ENCODE results near the gene RNH1.

RNH1 gene

GRCh38 chr11:452203-452744 lies 54.8 kb downstream of the RNH1 start:
- no peaks in the 10 kb centered on the region for H3K27me3 ChIP-seq
- intact Hi-C loops (cut with DNase I; ENCODE audit: low total_unique reads): loop anchor here (5.0 kb wide), 1 partner anchor 50 kb away; no protein-coding TSS in a partner anchor
- DNase-seq: no peak
- peaks cover 0 to 37% (median 29%) of the 10 kb centered on the region in 4 donors for H3K4me1 ChIP-seq
- TF ChIP-seq CTCF (IDR thresholded peaks at IDR 0.05): no peak
- no peak overlapping the region for H3K4me3 ChIP-seq
- no peak overlapping the region for H3K27ac ChIP-seq
- peaks cover 0 to 32% (median 12%) of the 10 kb centered on the region in 3 donors for H3K36me3 ChIP-seq
- no peaks in the 10 kb centered on the region for H3K9me3 ChIP-seq

GRCh38 chr11:451738-452137 lies 55.3 kb downstream of the RNH1 start:
- no peak for DNase-seq
- H3K4me1 ChIP-seq: peaks cover 0 to 37% (median 29%) of the 10 kb centered on the region in 4 donors
- peaks cover 0 to 32% (median 12%) of the 10 kb centered on the region in 3 donors for H3K36me3 ChIP-seq
- no peaks in the 10 kb centered on the region for H3K9me3 ChIP-seq
- H3K27me3 ChIP-seq: no peaks in the 10 kb centered on the region
- intact Hi-C loops (cut with DNase I; ENCODE audit: low total_unique reads): loop anchor here (5.0 kb wide), 1 partner anchor 51 kb away; no protein-coding TSS in a partner anchor
- H3K4me3 ChIP-seq: peak overlapping the region; percentile 79 to 91
- H3K27ac ChIP-seq: peak overlapping the region; percentile 83 to 84
- no peak for TF ChIP-seq CTCF (IDR thresholded peaks at IDR 0.05)

- peaks cover 0 to 37% (median 29%) of the 10 kb centered on the region in 4 donors for H3K4me1 ChIP-seq
- H3K27me3 ChIP-seq: peaks cover 0 to 3% of the 10 kb centered on the region in 2 donors
- peak in 1 of 2 donors; percentile 74 for DNase-seq
- no peak for TF ChIP-seq CTCF (IDR thresholded peaks at IDR 0.05)
- H3K27ac ChIP-seq: peak overlapping the region; percentile 83 to 84
- peak overlapping the region; percentile 79 to 91 for H3K4me3 ChIP-seq
- intact Hi-C loops (cut with DNase I; ENCODE audit: low total_unique reads): loop anchor here (5.0 kb wide), 1 partner anchor 51 kb away; no protein-coding TSS in a partner anchor
- no peaks in the 10 kb centered on the region for H3K9me3 ChIP-seq
- peaks cover 0 to 32% (median 12%) of the 10 kb centered on the region in 3 donors for H3K36me3 ChIP-seq
These were observed 56.1 kb downstream of the RNH1 start for GRCh38 chr11:450809-451451.

GRCh38 chr11:449889-450808 lies 56.9 kb downstream of the RNH1 start, which contains the start of gene PTDSS2:
Gene PTDSS2 (plus strand): TSS chr11:450279. CDS start chr11:450456, 177 bp downstream.
- Histone ChIP-seq H3K4me1 (peaks cover 0 to 35% (median 29%) of the 10 kb centered on the region in 4 donors), H3K4me3 (peak within 1 kb of the TSS; percentile 79 to 91), H3K9me3 (no peaks in the 10 kb centered on the region), H3K27me3 (peaks cover 0 to 7% of the 10 kb centered on the region in 2 donors), H3K36me3 (peaks cover 0 to 32% (median 12%) of the 10 kb centered on the region in 3 donors), H3K27ac (peak within 1 kb of the TSS; percentile 83 to 84)
- intact Hi-C loops (cut with DNase I; ENCODE audit: low total_unique reads): loop anchor here (5.0 kb wide), 2 partner anchors 52 to 243 kb away; partner anchors contain the start of genes BET1L and RIC8A
- peak; percentile 97 for DNase-seq
- TF ChIP-seq CTCF (IDR thresholded peaks at IDR 0.05): peak in 1 of 2 experiments; percentile 11
